ENCODE data around the gene LMAN2L. TPM values are rescaled to one million over a fixed set of nuclear protein-coding genes. Genes with fewer than 3 reads are reported as not detected.

LMAN2L gene, protein sequence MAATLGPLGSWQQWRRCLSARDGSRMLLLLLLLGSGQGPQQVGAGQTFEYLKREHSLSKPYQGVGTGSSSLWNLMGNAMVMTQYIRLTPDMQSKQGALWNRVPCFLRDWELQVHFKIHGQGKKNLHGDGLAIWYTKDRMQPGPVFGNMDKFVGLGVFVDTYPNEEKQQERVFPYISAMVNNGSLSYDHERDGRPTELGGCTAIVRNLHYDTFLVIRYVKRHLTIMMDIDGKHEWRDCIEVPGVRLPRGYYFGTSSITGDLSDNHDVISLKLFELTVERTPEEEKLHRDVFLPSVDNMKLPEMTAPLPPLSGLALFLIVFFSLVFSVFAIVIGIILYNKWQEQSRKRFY
- 18.9 to 21.6 TPM (median 21.5 TPM) in 5 replicates for total RNA-seq (2022; extraction: Qiagen RNA extraction; ENCODE audit: low read depth)

DNA sequence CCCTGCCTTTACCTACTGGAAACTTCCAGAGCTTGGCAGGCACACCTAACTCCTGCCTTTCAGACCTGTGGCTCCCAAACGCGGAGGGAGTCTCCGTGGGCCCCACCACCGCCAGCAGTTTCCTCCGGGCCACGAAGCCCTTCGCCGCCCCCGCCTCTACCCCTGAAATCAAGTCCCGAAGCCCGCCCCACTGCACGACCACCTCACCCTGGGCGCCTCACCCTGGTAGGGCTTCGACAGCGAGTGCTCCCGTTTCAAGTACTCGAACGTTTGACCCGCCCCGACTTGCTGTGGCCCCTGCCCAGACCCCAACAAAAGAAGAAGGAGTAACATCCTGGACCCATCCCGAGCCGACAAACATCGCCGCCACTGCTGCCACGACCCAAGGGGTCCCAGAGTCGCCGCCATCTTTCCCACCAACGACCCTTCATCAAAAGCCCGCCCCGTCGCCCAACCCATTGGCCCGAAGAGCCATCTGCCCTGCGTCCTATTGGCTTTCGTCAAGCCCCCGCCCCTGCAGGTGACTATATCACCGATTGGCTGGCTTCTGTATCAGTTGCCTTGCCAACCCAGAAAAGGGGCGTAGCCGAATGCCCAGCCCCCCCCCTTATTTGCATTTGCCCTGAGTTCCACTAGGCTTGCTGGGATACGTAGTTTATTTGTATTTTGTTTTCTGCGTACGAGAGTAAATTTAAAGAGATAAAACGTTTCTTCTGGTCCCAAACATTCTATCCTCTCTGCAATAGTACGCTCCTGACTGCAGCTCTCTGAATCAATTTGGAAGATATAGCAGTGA is at the start of gene LMAN2L:
Gene LMAN2L (minus strand): TSS at position 432 of the 796 bp plus-strand sequence. CDS start 24 bp downstream, at position 408.

DNA sequence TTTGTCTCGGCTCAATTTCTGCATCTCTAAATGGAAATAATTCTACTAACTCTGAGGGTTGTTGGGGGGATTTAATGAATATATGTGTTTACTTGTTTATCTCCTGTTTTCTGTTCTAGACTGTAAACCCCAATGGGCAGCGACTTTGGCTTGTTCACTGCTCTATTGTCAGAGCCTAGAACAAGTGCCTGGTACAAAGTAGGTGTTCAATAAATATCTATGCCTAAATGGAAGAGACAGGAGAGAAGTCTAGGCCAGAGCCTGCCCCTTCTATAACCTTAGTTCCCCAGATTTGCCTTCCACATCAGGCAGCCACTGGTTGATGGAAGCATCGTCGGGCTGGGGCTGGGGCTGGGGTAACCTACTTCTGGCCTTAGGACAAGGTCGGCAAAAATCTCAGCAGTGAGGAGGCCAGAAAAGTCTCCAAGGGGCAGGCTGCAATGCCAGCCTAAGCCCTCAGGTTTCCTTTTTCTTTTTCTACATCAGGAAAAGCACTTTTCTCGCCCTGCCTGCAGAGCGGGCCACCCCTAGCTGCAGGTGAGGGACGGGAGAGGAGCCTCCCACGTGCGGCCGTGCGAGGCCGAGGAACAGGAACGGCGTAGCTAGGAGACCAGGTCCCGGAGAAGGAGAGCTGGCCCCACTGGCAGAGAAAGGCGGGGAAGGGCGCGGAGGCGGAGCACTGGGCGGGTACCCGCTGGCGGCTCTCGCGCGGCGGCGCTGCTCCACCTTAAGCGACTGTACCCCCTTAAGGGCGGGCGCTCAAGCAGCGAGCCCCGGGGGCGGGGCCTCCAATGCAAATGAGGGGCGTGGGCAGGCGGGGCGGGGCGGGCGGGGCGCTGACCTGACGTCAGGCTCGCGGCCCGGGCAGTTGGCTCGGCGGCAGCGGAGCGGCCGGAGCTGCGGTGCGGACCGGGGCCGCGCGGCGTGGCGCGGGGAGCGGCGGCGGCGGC is 20.4 kb upstream of the LMAN2L start, which contains the start of gene CNNM4:
Gene CNNM4 (plus strand): TSS at position 867 of the 950 bp plus-strand sequence. CDS start 98 bp downstream, outside the sequence.

Other genes starting within 250 kb of the LMAN2L start
- 0.41 to 1.4 TPM (median 0.87 TPM) in 5 replicates for gene NEURL3, start 234.7 kb downstream of the LMAN2L start, total RNA-seq (2022; extraction: Qiagen RNA extraction; ENCODE audit: low read depth)
- 3.6 to 5.5 TPM (median 5.3 TPM) in 5 replicates for gene ARID5A, start 203.3 kb downstream of the LMAN2L start, total RNA-seq (2022; extraction: Qiagen RNA extraction; ENCODE audit: low read depth)
- 19.6 to 26.2 TPM (median 23.4 TPM) in 5 replicates for gene KANSL3, start 101.8 kb downstream of the LMAN2L start, total RNA-seq (2022; extraction: Qiagen RNA extraction; ENCODE audit: low read depth)
- gene FER1L5, start 97.3 kb downstream of the LMAN2L start, total RNA-seq (2022; extraction: Qiagen RNA extraction; ENCODE audit: low read depth): not detected in 5 replicates
- gene CNNM4, start 20.8 kb upstream of the LMAN2L start, total RNA-seq (2022; extraction: Qiagen RNA extraction; ENCODE audit: low read depth): 9.6 to 12.6 TPM (median 11.6 TPM) in 5 replicates
- 8.4 to 12.9 TPM (median 10.9 TPM) in 5 replicates for gene CNNM3, start 76.2 kb upstream of the LMAN2L start, total RNA-seq (2022; extraction: Qiagen RNA extraction; ENCODE audit: low read depth)
- 1.4 to 2.9 TPM (median 2.2 TPM) in 5 replicates for gene ANKRD23, start 104.0 kb upstream of the LMAN2L start, total RNA-seq (2022; extraction: Qiagen RNA extraction; ENCODE audit: low read depth)
- 20.1 to 21.5 TPM (median 21.0 TPM) in 5 replicates for gene ANKRD39, start 118.0 kb upstream of the LMAN2L start, total RNA-seq (2022; extraction: Qiagen RNA extraction; ENCODE audit: low read depth)
- gene SEMA4C, start 130.0 kb upstream of the LMAN2L start, total RNA-seq (2022; extraction: Qiagen RNA extraction; ENCODE audit: low read depth): 14.0 to 22.4 TPM (median 20.1 TPM) in 5 replicates
- gene FAM178B, start 246.5 kb upstream of the LMAN2L start, total RNA-seq (2022; extraction: Qiagen RNA extraction; ENCODE audit: low read depth): not detected in 5 replicates